HG02981 (cell line): Measurements from ENCODE around the gene TMPRSS11B.
"Not testable (repeated sequence)": the region's sequence is repeated elsewhere in the genome, so short reads cannot be mapped to it uniquely, and the experiment has no call there.

Experiments
- ATAC-seq: cut with Tn5 transposase; IDR thresholded peaks from one replicate; pipeline ENCODE4 v1.9.1; 2021; ENCODE audit warnings: mild to moderate bottlenecking, moderate library complexity; ENCODE audit not compliant: unreplicated experiment

TMPRSS11B gene

GRCh38 chr4:68240620-68241019, 4.9 kb downstream of the TMPRSS11B start:
- ATAC-seq: no peak

- ATAC-seq: no peak
Measured at GRCh38 chr4:68228568-68228967, 16.9 kb downstream of the TMPRSS11B start.

GRCh38 chr4:68218044-68218443, 27.4 kb downstream of the TMPRSS11B start:
- ATAC-seq: no peak

GRCh38 chr4:68216501-68216900, 29.0 kb downstream of the TMPRSS11B start:
- ATAC-seq: no peak

GRCh38 chr4:68209003-68209402, 36.5 kb downstream of the TMPRSS11B start:
- no peak for ATAC-seq

- ATAC-seq: not testable (repeated sequence)
Measured at GRCh38 chr4:68194305-68194704, 51.2 kb downstream of the TMPRSS11B start.

GRCh38 chr4:68193194-68193593, 52.3 kb downstream of the TMPRSS11B start:
- no peak for ATAC-seq

- no peak for ATAC-seq
Measured at GRCh38 chr4:68187145-68187544, 58.3 kb downstream of the TMPRSS11B start.

- ATAC-seq: no peak
Measured at GRCh38 chr4:68184923-68185322, 60.6 kb downstream of the TMPRSS11B start.

GRCh38 chr4:68183417-68183816, 62.1 kb downstream of the TMPRSS11B start:
- ATAC-seq: no peak

GRCh38 chr4:68182382-68182820, 63.1 kb downstream of the TMPRSS11B start:
- no peak for ATAC-seq

GRCh38 chr4:68180849-68181526, 64.5 kb downstream of the TMPRSS11B start:
- no peak for ATAC-seq

GRCh38 chr4:68176904-68177303, 68.6 kb downstream of the TMPRSS11B start:
- ATAC-seq: no peak
